Measurements from ENCODE around the gene TPRX1. TPM values are rescaled to one million over a fixed set of nuclear protein-coding genes. Genes with fewer than 3 reads are reported as not detected.
"Not testable (repeated sequence)": the region's sequence is repeated elsewhere in the genome, so short reads cannot be mapped to it uniquely, and the experiment has no call there.

Gene TPRX1
- total RNA-seq, 2 experiments from 2014 or later = not detected

- intact Hi-C loops (cut with micrococcal nuclease; ENCODE audit: unreplicated experiment) = no loop called here
- Histone ChIP-seq H3K4me2 (ENCODE audit: low read length) (no peak within 1 kb of the TSS), H3K27ac (ENCODE audit: low read depth, low read length, poor library complexity, severe bottlenecking) (no peak within 1 kb of the TSS), H3K79me2 (ENCODE audit: insufficient read depth, low read depth, low read length) (no peaks in the 10 kb centered on the region), H3K9me2 (ENCODE audit: insufficient read depth, low read length) (no peaks in the 10 kb centered on the region), H3K4me3 (ENCODE audit: low read depth, low read length, poor library complexity, severe bottlenecking) (no peak within 1 kb of the TSS), H3K36me3 (ENCODE audit: insufficient read depth, low read length) (no peaks in the 10 kb centered on the region), H3K4me1 (ENCODE audit: insufficient read depth, low read length, poor library complexity, severe bottlenecking) (no peaks in the 10 kb centered on the region), H2AFZ (ENCODE audit: low read length) (no peak within 1 kb of the TSS), H3K9me3 (ENCODE audit: low read length) (no peaks in the 10 kb centered on the region), H4K20me1 (ENCODE audit: insufficient read depth, low read length) (no peaks in the 10 kb centered on the region)
- TF ChIP-seq EZH2phosphoT487 (IDR thresholded peaks at IDR 0.05; ENCODE audit: borderline replicate concordance, low read depth, low read length) = no peak
- no peak for TF ChIP-seq CTCF (conservative IDR thresholded peaks at IDR 0.05; ENCODE audit: low read length)
- ChIA-PET POLR2A (no interaction called here), CTCF (ENCODE audit: unreplicated experiment) (no interaction called here)
- BruUV-seq (replicated peaks) = no TSS peak
- no peak for DNase-seq (ENCODE audit: low spot score)
Observed at GRCh38 chr19:47821460-47822020, 17.2 kb upstream of the TPRX1 start, which contains the start of gene CRX. Gene CRX, plus strand, starts transcription at chr19:47821937. Its CDS starts 12,507 bp downstream, at chr19:47834444.

- Histone ChIP-seq H4K20me1 (ENCODE audit: insufficient read depth, low read length) (no peaks in the 10 kb centered on the region), H3K4me2 (ENCODE audit: low read length) (no peak overlapping the region), H3K4me1 (ENCODE audit: insufficient read depth, low read length, poor library complexity, severe bottlenecking) (no peaks in the 10 kb centered on the region), H3K4me3 (ENCODE audit: low read depth, low read length, poor library complexity, severe bottlenecking) (no peak overlapping the region), H3K36me3 (ENCODE audit: insufficient read depth, low read length) (no peaks in the 10 kb centered on the region), H3K27ac (ENCODE audit: low read depth, low read length, poor library complexity, severe bottlenecking) (no peak overlapping the region), H2AFZ (ENCODE audit: low read length) (no peak overlapping the region), H3K79me2 (ENCODE audit: insufficient read depth, low read depth, low read length) (no peaks in the 10 kb centered on the region), H3K9me3 (ENCODE audit: low read length) (no peaks in the 10 kb centered on the region), H3K9me2 (ENCODE audit: insufficient read depth, low read length) (no peaks in the 10 kb centered on the region)
- POLR2A ChIA-PET = no interaction called here
- BruUV-seq (replicated peaks) = no TSS peak
- DNase-seq (ENCODE audit: low spot score) = no peak
- intact Hi-C loops (cut with micrococcal nuclease; ENCODE audit: unreplicated experiment) = no loop called here
- TF ChIP-seq EZH2phosphoT487 (IDR thresholded peaks at IDR 0.05; ENCODE audit: borderline replicate concordance, low read depth, low read length) = no peak
- no peak for TF ChIP-seq CTCF (conservative IDR thresholded peaks at IDR 0.05; ENCODE audit: low read length)
- CTCF ChIA-PET (ENCODE audit: unreplicated experiment) = no interaction called here
Observed at GRCh38 chr19:47820410-47820809, 16.1 kb upstream of the TPRX1 start.

- no TSS peak for BruUV-seq (replicated peaks)
- Histone ChIP-seq H3K27ac (ENCODE audit: low read depth, low read length, poor library complexity, severe bottlenecking) (no peak overlapping the region), H3K9me3 (ENCODE audit: low read length) (no peaks in the 10 kb centered on the region), H2AFZ (ENCODE audit: low read length) (no peak overlapping the region), H3K4me1 (ENCODE audit: insufficient read depth, low read length, poor library complexity, severe bottlenecking) (no peaks in the 10 kb centered on the region), H4K20me1 (ENCODE audit: insufficient read depth, low read length) (no peaks in the 10 kb centered on the region), H3K4me2 (ENCODE audit: low read length) (no peak overlapping the region), H3K79me2 (ENCODE audit: insufficient read depth, low read depth, low read length) (no peaks in the 10 kb centered on the region), H3K4me3 (ENCODE audit: low read depth, low read length, poor library complexity, severe bottlenecking) (no peak overlapping the region), H3K9me2 (ENCODE audit: insufficient read depth, low read length) (no peaks in the 10 kb centered on the region), H3K36me3 (ENCODE audit: insufficient read depth, low read length) (no peaks in the 10 kb centered on the region)
- TF ChIP-seq EZH2phosphoT487 (IDR thresholded peaks at IDR 0.05; ENCODE audit: borderline replicate concordance, low read depth, low read length) (no peak), CTCF (conservative IDR thresholded peaks at IDR 0.05; ENCODE audit: low read length) (no peak)
- ChIA-PET POLR2A (no interaction called here), CTCF (ENCODE audit: unreplicated experiment) (no interaction called here)
- intact Hi-C loops (cut with micrococcal nuclease; ENCODE audit: unreplicated experiment) = loop anchor here (10.0 kb wide), 1 partner anchor 45 kb away; no protein-coding TSS in a partner anchor
- DNase-seq (ENCODE audit: low spot score) = peak; percentile 12
Observed at GRCh38 chr19:47819858-47820257, 15.5 kb upstream of the TPRX1 start.

GRCh38 chr19:47818221-47818620 is 13.9 kb upstream of the TPRX1 start:
- H3K27ac ChIP-seq (ENCODE audit: low read depth, low read length, poor library complexity, severe bottlenecking); H2AFZ ChIP-seq (ENCODE audit: low read length); CTCF ChIA-PET (ENCODE audit: unreplicated experiment); H3K4me1 ChIP-seq (ENCODE audit: insufficient read depth, low read length, poor library complexity, severe bottlenecking); H4K20me1 ChIP-seq (ENCODE audit: insufficient read depth, low read length); DNase-seq (ENCODE audit: low spot score); BruUV-seq (replicated peaks); H3K79me2 ChIP-seq (ENCODE audit: insufficient read depth, low read depth, low read length); H3K9me3 ChIP-seq (ENCODE audit: low read length); H3K4me2 ChIP-seq (ENCODE audit: low read length); H3K4me3 ChIP-seq (ENCODE audit: low read depth, low read length, poor library complexity, severe bottlenecking); H3K9me2 ChIP-seq (ENCODE audit: insufficient read depth, low read length); POLR2A ChIA-PET; H3K36me3 ChIP-seq (ENCODE audit: insufficient read depth, low read length): not testable (repeated sequence)
- intact Hi-C loops (cut with micrococcal nuclease; ENCODE audit: unreplicated experiment) = loop anchor here (10.0 kb wide), 1 partner anchor 47 kb away; no protein-coding TSS in a partner anchor
